ENCODE data around the gene AMPH.

DNA sequence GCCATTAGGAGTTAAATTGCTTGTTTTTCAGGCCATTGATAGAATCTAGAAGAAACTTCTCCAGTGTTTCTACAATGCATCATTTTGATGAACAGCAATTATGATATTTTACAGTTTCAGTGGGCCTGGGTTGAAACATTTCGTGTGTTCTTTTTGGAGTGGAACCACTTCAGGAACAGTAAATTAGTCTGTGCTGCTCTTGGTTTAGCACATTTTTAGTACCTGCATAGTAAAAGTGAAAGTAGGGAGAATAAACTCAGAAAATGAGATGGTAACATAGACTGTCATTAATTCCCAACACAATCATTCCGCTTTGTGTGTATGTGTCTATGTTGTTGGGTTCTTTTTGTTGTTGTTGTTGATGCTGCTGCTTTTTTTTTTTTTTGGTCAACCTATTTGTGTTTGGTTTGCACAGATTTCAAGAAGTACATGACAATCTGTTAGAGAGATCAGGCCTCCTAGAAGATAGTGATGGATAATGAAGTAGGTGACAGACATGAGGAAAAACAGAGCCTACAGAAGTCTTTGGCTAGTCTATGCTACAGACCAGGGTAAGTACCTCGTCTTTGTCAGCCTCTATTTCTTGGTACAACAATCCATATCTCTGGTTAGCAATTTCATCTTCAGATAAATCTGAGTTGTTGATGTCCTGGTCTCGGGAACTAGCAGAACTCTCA, 203.8 kb downstream of the AMPH start:
- TF ChIP-seq POLR2AphosphoS5 (IDR thresholded peaks at IDR 0.05; ENCODE audit: borderline replicate concordance, low read depth, low read length) (no peak), EZH2 (IDR thresholded peaks at IDR 0.05) (no peak)

Measured in SK-N-MC (cell line).